Smooth muscle cell (in vitro differentiated cells): ENCODE results near the gene FAM241B. TPM values are rescaled to one million over a fixed set of nuclear protein-coding genes. Genes with fewer than 3 reads are reported as not detected.

ENCODE experiments used
- DNase-seq: peaks from one replicate; lab custom pipeline; 2025; ENCODE audit not compliant: unreplicated experiment; lab: John Stamatoyannopoulos, UW
- H2AFZ ChIP-seq: fragments of 200-600 bp; sonication (generic); 2 replicates; pipeline ENCODE4 v1.6.0; 2016; ENCODE audit warnings: antibody characterized with exemption, low read depth, mild to moderate bottlenecking
- H3F3A ChIP-seq: fragments of 200-600 bp; sonication (generic); 2 replicates; pipeline ENCODE4 v1.6.0; 2017; ENCODE audit warnings: antibody characterized with exemption, low read depth
- H3K27ac ChIP-seq: fragments of 200-600 bp; sonication (generic); 2 replicates; pipeline ENCODE4 v1.5.1; 2016; ENCODE audit warnings: low read depth, mild to moderate bottlenecking
- H3K27me3 ChIP-seq: fragments of 200-600 bp; sonication (generic); 2 replicates; pipeline ENCODE4 v1.6.1; 2016; ENCODE audit warnings: low read depth, mild to moderate bottlenecking
- H3K36me3 ChIP-seq: fragments of 200-600 bp; sonication (generic); 2 replicates; pipeline ENCODE4 v1.5.1; 2016; ENCODE audit warnings: low read depth
- H3K4me1 ChIP-seq: fragments of 200-600 bp; sonication (generic); 2 replicates; pipeline ENCODE4 v1.5.1; 2016; ENCODE audit warnings: low read depth
- H3K4me2 ChIP-seq: fragments of 200-600 bp; sonication (generic); 2 replicates; pipeline ENCODE4 v1.6.0; 2016; ENCODE audit warnings: mild to moderate bottlenecking
- H3K4me3 ChIP-seq: fragments of 200-600 bp; sonication (generic); 2 replicates; pipeline ENCODE4 v1.5.1; 2016; ENCODE audit warnings: mild to moderate bottlenecking
- H3K79me2 ChIP-seq: fragments of 200-600 bp; sonication (generic); 2 replicates; pipeline ENCODE4 v1.6.0; 2016; ENCODE audit warnings: low read depth, mild to moderate bottlenecking
- H3K9ac ChIP-seq: fragments of 200-600 bp; sonication (generic); 2 replicates; pipeline ENCODE4 v1.6.0; 2016; ENCODE audit warnings: low read depth
- H3K9me3 ChIP-seq: fragments of 200-600 bp; sonication (generic); replicated peaks from 2 replicates; pipeline ENCODE4 v1.5.1; 2016; ENCODE audit warnings: low read depth
- H4K20me1 ChIP-seq: fragments of 200-600 bp; sonication (generic); 2 replicates; pipeline ENCODE4 v1.6.0; 2016; ENCODE audit warnings: low read depth
- CTCF ChIP-seq: fragments of 200-600 bp; sonication (generic); IDR thresholded peaks from 2 replicates; pipeline ENCODE4 v1.5.1; 2017; ENCODE audit warnings: borderline replicate concordance, mild to moderate bottlenecking, antibody characterized with exemption; ENCODE audit not compliant: insufficient read depth, poor library complexity, severe bottlenecking
- WGBS: methylation state at CpG from one replicate; pipeline ENCODE4 v1.1.7; 2016; ENCODE audit warnings: low lambda C conversion rate; 5-methylcytosine and 5-hydroxymethylcytosine counted together
- polyA plus RNA-seq: library from polyadenylated mRNA; unstranded; fragments of >200 nt; fragmentation: Nextera tagmentation; extraction: Ambion mirVana; gene quantifications from 2 replicates; pipeline ENCODE4 v1.2.1, GENCODE V29; 2016
- total RNA-seq: library from RNA; depleted of rRNA; stranded (reverse); fragments of >200 nt; gene quantifications from 2 replicates; pipeline ENCODE4 v1.2.3, GENCODE V29; 2014

The FAM241B gene
- total and polyA plus RNA-seq, 2 experiments from 2014 or later: 4.1 to 8.0 TPM

DNA sequence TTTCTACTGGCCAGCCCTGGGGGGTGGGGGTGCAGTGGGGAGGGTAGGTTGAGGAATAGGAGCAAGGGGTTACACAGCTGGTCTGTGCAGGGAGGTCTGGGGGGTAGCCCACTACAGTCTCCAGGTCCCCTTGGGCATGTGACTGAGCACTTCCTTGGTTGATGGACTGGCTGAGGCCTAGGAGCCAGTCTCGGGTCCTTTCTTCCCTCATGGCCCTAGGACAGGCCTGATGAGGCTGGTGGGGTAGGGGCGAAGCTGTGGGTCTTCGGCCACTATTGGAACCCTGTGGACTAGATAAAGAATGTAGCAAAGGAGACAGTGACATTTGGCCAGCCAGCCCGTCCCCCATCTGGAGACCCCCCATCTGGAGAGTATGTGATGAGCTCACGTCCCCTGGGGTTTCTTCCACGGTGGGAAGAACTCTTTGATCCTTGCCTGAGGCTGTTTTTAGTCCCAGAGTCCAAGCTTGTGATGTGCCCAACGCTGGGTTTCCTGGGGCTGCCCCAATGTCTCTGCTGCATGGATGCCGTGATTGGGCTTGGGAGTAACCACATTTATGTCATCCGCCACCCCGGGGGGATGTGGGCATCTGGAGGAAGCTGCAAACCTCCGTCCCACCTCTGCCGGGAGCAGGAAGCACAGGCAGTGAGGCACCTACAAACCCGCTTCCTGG is 20.7 kb downstream of the FAM241B start:
- H3K27me3 ChIP-seq: no peaks in the 10 kb centered on the region
- H3K4me3 ChIP-seq: no peak overlapping the region
- no peaks in the 10 kb centered on the region for H3F3A ChIP-seq
- H4K20me1 ChIP-seq: no peaks in the 10 kb centered on the region
- no peak overlapping the region for H3K27ac ChIP-seq
- no peak overlapping the region for H3K9ac ChIP-seq
- H3K4me2 ChIP-seq: no peak overlapping the region
- 85% methylated on average over 13 of the region's 13 CpGs for WGBS
- H3K36me3 ChIP-seq: no peaks in the 10 kb centered on the region
- TF ChIP-seq CTCF: no peak
- H3K79me2 ChIP-seq: no peaks in the 10 kb centered on the region
- H3K4me1 ChIP-seq: peaks cover 9% of the 10 kb centered on the region
- no peak overlapping the region for H2AFZ ChIP-seq
- DNase-seq: no peak
- no peaks in the 10 kb centered on the region for H3K9me3 ChIP-seq

- Histone ChIP-seq H3F3A (no peaks in the 10 kb centered on the region), H3K4me1 (peaks cover 5% of the 10 kb centered on the region), H3K27me3 (no peaks in the 10 kb centered on the region), H3K9ac (no peak overlapping the region), H2AFZ (no peak overlapping the region), H3K9me3 (no peaks in the 10 kb centered on the region), H3K4me3 (no peak overlapping the region), H3K27ac (no peak overlapping the region), H3K79me2 (no peaks in the 10 kb centered on the region), H4K20me1 (no peaks in the 10 kb centered on the region), H3K36me3 (no peaks in the 10 kb centered on the region), H3K4me2 (no peak overlapping the region)
- WGBS: 84% methylated on average over 9 of the region's 9 CpGs
- TF ChIP-seq CTCF: no peak
- no peak for DNase-seq
These were observed 21.3 kb downstream of the FAM241B start for GRCh38 chr10:69651362-69651761.

- Histone ChIP-seq H3K4me1 (peaks cover 4% of the 10 kb centered on the region), H3K9ac (no peak overlapping the region), H3K79me2 (no peaks in the 10 kb centered on the region), H3K27ac (no peak overlapping the region), H3K36me3 (no peaks in the 10 kb centered on the region), H3F3A (no peaks in the 10 kb centered on the region), H3K4me3 (no peak overlapping the region), H3K9me3 (no peaks in the 10 kb centered on the region), H4K20me1 (no peaks in the 10 kb centered on the region), H3K4me2 (no peak overlapping the region), H2AFZ (no peak overlapping the region), H3K27me3 (no peaks in the 10 kb centered on the region)
- WGBS: 91% methylated on average over 14 of the region's 14 CpGs
- no peak for TF ChIP-seq CTCF
- no peak for DNase-seq
These were observed 22.2 kb downstream of the FAM241B start for GRCh38 chr10:69652111-69652856.
